GM12891 (cell line): ENCODE results near the gene RBFOX1.

Experiments
- PAX5 ChIP-seq: IDR thresholded peaks from 2 replicates; pipeline ENCODE4 v1.6.1; 2011; ENCODE audit warnings: low read length, moderate library complexity, mild to moderate bottlenecking; ENCODE audit not compliant: insufficient read depth, severe bottlenecking
- POLR2A ChIP-seq: IDR thresholded peaks from 2 replicates; pipeline ENCODE4 v1.6.1; 2011; ENCODE audit warnings: low read depth, low read length, control low read depth
- POLR2AphosphoS5 ChIP-seq: IDR thresholded peaks from 2 replicates; pipeline ENCODE4 v1.6.1; 2011; ENCODE audit warnings: low read depth, low read length, control low read depth

DNA sequence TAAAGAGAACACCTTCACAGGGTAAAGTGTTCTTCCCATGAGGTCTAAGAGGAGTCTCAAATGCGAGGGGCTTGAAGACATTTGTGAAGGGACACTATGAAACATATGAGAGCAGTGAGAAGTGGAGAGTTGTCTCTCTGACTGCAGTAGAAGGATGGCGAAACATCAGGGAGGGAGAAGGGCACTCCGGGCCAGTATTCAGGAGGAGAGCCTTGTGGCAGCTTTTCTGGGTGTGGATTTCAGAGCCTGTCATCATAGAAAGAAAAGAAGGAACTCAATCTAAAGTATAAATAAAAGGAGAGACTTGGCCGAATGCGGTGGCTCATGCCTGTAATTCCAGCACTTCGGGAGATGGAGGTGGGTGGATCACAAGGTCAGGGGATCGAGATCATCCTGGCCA is 117.2 kb downstream of the RBFOX1 start:
- TF ChIP-seq POLR2A = no peak
- TF ChIP-seq POLR2AphosphoS5 = no peak
- TF ChIP-seq PAX5 = no peak
